ENCODE data around the gene RCBTB1.

Gene RCBTB1

DNA sequence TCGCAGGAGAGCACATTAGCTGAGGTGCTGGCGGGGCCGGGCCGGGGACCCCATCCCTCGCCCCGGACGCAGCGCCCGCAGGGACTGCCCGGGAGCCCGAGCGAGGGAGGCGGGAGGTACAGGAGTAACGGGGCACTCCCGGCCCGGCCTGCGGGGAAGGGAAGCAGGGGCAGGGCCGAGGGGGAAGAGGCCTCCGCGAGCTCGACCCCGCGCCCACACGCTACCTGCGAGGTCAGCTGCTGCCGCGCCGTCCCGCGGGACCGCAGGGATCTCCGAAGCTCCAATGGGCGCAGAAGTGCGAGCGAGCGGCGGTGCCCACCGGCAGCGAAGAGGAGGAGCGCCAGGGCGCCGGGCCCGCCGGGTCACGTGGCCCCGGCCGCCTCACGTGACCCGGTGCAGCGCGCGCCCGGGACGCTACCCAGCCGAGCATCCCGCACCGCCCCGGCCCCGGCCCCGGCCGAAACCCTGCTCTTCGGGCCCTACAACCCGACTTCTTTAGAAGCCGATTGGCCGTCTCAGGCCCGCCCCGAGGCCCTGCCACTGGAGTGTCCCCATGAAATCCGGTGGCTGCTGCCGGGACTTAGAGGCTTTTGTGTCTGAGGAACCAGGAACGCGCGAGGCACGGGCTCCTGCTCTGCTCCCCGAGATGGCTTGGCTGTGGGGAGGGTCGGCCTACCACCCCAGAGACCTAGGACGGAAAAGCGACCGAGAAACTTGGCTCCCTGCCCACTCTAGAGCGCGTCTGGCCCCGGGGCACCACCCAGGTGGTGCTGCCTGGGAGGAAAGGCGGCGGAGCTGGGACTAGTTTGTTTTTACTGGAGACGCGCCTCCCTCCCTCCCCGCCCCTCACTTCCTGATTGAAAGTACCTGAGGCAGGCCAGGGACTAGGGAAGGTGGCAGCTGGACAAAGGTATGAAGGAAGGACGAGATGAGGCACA, at the start of gene RCBTB1:
RCBTB1 (minus strand) TSS at position 339 of the 938 bp plus-strand sequence. CDS start 18,279 bp downstream, outside the sequence.
- peaks cover 5% of the 10 kb centered on the region; the same call in 1 of the 2 replicates for H3K4me1 ChIP-seq (ENCODE audit: insufficient read depth, low read length)
- peaks cover 7% of the 10 kb centered on the region; the same call in 1 of the 2 replicates for H3K27me3 ChIP-seq (ENCODE audit: insufficient read depth, low read length)
- peak within 1 kb of the TSS; percentile 89 for H3K4me3 ChIP-seq (ENCODE audit: low read length)
- H3K36me3 ChIP-seq (ENCODE audit: insufficient read depth, low read depth, low read length) = peaks cover 14% of the 10 kb centered on the region
- no peaks in the 10 kb centered on the region for H3K9me3 ChIP-seq (ENCODE audit: insufficient read depth, low read depth, low read length)
- H3K9ac ChIP-seq (ENCODE audit: low read depth, low read length) = peak within 1 kb of the TSS; percentile 93
- H3K27ac ChIP-seq (ENCODE audit: low read length) = peak within 1 kb of the TSS; percentile 76

DNA sequence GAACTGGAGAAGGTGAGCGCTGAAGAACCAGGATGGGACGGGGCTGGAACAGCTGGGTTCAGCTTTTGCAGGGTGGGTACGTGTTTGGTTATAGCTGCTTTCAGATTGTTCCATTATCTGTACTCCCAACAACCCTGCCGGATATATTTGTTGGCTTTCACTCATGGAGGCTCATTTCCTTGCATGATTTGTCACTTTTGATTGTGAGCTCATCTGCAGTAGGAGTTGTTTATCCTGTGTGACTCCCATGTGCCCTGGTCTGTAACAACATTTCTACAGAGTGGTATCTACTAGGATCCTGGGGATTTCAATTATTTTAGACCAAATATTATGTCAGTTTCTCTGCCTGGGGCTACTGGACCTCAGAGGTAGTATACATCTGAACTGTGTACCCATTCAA, 48.4 kb upstream of the RCBTB1 start:
- no peaks in the 10 kb centered on the region for H3K36me3 ChIP-seq (ENCODE audit: insufficient read depth, low read depth, low read length)
- no peaks in the 10 kb centered on the region for H3K9me3 ChIP-seq (ENCODE audit: insufficient read depth, low read depth, low read length)
- no peak overlapping the region for H3K4me3 ChIP-seq (ENCODE audit: low read length)
- peaks cover 11% of the 10 kb centered on the region for H3K4me1 ChIP-seq (ENCODE audit: insufficient read depth, low read length)
- no peaks in the 10 kb centered on the region for H3K27me3 ChIP-seq (ENCODE audit: insufficient read depth, low read length)
- no peak overlapping the region for H3K27ac ChIP-seq (ENCODE audit: low read length)
- H3K9ac ChIP-seq (ENCODE audit: low read depth, low read length) = no peak overlapping the region

DNA sequence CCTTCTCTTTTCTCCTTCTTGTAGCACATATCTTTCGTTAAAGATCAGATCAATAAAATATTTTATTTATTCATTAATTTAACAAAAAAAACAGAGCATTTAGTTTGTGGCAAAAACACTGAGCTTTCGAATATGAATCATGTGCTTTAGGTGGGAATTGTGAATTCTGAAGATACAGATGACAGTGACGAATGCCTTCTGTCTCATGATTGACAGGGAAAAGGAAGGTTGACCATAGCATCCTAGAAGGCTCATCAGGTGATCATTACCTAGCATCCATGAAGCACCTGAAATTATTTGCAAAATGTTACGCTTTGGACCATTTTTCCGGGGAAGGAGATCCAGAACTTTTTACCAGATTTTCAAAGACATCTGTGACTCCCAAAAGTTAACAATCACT, 46.8 kb upstream of the RCBTB1 start:
- Histone ChIP-seq H3K36me3 (ENCODE audit: insufficient read depth, low read depth, low read length) (no peaks in the 10 kb centered on the region), H3K4me1 (ENCODE audit: insufficient read depth, low read length) (peaks cover 11% of the 10 kb centered on the region), H3K9ac (ENCODE audit: low read depth, low read length) (no peak overlapping the region), H3K4me3 (ENCODE audit: low read length) (no peak overlapping the region), H3K9me3 (ENCODE audit: insufficient read depth, low read depth, low read length) (no peaks in the 10 kb centered on the region), H3K27ac (ENCODE audit: low read length) (no peak overlapping the region), H3K27me3 (ENCODE audit: insufficient read depth, low read length) (no peaks in the 10 kb centered on the region)

DNA sequence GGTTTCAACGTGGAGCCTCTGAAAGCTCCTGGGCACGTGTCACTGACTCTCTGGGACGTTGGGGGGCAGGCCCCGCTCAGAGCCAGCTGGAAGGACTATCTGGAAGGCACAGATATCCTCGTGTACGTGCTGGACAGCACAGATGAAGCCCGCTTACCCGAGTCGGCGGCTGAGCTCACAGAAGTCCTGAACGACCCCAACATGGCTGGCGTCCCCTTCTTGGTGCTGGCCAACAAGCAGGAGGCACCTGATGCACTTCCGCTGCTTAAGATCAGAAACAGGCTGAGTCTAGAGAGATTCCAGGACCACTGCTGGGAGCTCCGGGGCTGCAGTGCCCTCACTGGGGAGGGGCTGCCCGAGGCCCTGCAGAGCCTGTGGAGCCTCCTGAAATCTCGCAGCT, 45.2 kb upstream of the RCBTB1 start:
- Histone ChIP-seq H3K36me3 (ENCODE audit: insufficient read depth, low read depth, low read length) (no peaks in the 10 kb centered on the region), H3K4me3 (ENCODE audit: low read length) (no peak overlapping the region), H3K27ac (ENCODE audit: low read length) (no peak overlapping the region), H3K9me3 (ENCODE audit: insufficient read depth, low read depth, low read length) (no peaks in the 10 kb centered on the region), H3K4me1 (ENCODE audit: insufficient read depth, low read length) (peaks cover 6% of the 10 kb centered on the region), H3K9ac (ENCODE audit: low read depth, low read length) (no peak overlapping the region), H3K27me3 (ENCODE audit: insufficient read depth, low read length) (no peaks in the 10 kb centered on the region)

DNA sequence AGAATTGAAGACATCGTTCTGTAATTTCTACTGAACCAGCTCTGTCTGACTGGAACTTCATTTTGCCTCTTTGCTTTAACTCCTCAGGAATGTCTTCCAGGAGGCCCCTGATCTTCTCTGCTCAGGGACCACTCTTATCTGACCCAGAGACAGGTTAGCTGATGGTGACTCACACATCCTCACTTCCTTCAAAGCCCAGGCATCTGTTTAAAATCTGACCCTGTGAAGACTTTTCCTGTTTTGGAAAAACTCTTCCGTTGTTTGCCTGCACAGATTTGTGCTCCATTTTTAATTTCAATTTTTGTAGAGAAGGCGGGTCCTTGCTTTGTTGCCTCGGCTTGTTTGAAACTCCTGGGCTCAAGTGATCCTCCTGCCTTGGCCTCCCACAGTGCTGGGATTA, 44.6 kb upstream of the RCBTB1 start:
- H3K36me3 ChIP-seq (ENCODE audit: insufficient read depth, low read depth, low read length) = no peaks in the 10 kb centered on the region
- peaks cover 2% of the 10 kb centered on the region for H3K4me1 ChIP-seq (ENCODE audit: insufficient read depth, low read length)
- no peaks in the 10 kb centered on the region for H3K9me3 ChIP-seq (ENCODE audit: insufficient read depth, low read depth, low read length)
- H3K27ac ChIP-seq (ENCODE audit: low read length) = no peak overlapping the region
- no peaks in the 10 kb centered on the region for H3K27me3 ChIP-seq (ENCODE audit: insufficient read depth, low read length)
- H3K9ac ChIP-seq (ENCODE audit: low read depth, low read length) = no peak overlapping the region
- no peak overlapping the region for H3K4me3 ChIP-seq (ENCODE audit: low read length)

DNA sequence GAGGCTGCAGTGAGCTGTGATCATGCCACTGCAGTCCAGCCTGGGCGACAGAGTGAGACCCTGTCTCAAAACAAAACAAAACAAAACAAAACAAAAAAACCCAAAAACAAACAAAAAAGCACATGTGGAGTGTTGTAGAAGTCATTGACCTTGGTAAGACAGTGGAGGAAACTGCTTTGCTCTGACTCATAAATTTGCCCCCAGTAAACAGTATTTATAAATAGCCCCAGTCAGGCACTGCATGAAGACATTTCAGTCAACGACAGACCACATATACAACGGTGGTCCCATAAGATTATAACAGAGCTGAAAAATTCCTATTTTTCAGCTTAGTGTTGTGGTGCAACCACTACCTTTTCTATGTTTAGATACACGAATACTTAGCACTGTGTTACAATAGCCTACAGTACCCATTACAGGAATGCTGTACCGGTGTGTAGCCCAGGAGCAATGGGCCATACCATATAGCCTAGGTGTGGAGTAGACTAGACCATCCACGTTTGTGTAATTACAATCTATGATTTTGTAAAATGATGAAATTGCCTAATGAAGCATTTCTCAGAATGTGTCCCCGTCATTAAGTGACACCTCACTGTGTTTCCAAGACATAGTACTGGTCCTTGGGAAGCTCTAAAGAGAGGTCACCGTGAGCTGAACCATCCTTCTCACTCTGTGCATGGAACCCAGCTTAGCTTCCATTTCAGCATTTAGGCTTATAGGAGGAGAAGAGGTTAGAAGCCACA, 44.0 kb upstream of the RCBTB1 start:
- Histone ChIP-seq H3K9ac (ENCODE audit: low read depth, low read length) (no peak overlapping the region), H3K36me3 (ENCODE audit: insufficient read depth, low read depth, low read length) (no peaks in the 10 kb centered on the region), H3K4me3 (ENCODE audit: low read length) (no peak overlapping the region), H3K27ac (ENCODE audit: low read length) (no peak overlapping the region), H3K27me3 (ENCODE audit: insufficient read depth, low read length) (no peaks in the 10 kb centered on the region), H3K4me1 (ENCODE audit: insufficient read depth, low read length) (no peaks in the 10 kb centered on the region), H3K9me3 (ENCODE audit: insufficient read depth, low read depth, low read length) (no peaks in the 10 kb centered on the region)

DNA sequence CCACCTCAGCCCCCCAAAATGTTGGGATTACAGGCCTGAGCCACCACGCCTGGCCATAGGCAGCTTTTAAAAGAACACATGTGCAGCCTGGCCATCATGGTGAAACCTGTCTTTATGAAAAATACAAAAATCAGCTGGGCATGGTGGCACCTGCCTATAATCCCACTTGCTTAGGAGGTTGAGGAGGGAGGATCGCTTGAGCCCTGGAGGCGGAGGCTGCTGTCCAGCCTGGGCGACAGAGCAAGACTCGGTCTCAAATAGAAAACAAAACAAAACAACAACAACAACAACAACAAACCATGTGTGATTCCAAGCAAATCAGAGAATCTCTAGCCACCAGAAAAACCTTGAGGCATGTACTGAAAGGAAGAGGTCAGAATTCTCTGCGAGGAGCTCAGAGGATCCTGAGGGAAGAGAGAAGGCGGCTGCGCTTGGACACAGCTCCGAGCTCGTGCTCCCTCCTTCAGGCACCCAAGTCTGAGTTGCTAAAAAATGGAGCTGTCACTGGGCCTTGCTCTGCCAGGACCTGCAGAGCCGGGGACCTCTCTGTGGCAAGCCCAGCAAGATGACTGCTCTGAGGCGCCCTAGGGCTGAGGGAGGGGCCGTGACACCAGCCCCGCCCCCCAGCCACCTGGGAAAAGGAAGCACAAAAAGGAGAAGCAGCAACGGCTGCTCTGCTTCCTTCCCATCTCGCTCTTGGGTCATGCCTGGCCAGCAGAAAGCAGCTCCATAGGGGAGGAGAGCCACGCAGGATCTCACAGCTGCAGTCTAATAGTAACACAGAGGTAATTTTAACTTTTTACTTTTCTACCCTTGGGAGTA, 42.7 kb upstream of the RCBTB1 start, which contains the start of gene ARL11:
ARL11 (plus strand) TSS at position 677 of the 822 bp plus-strand sequence. CDS start 1,941 bp downstream, outside the sequence.
- Histone ChIP-seq H3K9ac (ENCODE audit: low read depth, low read length) (no peak within 1 kb of the TSS), H3K4me3 (ENCODE audit: low read length) (peak within 1 kb of the TSS; percentile 56), H3K4me1 (ENCODE audit: insufficient read depth, low read length) (no peaks in the 10 kb centered on the region), H3K27me3 (ENCODE audit: insufficient read depth, low read length) (no peaks in the 10 kb centered on the region), H3K9me3 (ENCODE audit: insufficient read depth, low read depth, low read length) (no peaks in the 10 kb centered on the region), H3K27ac (ENCODE audit: low read length) (no peak within 1 kb of the TSS), H3K36me3 (ENCODE audit: insufficient read depth, low read depth, low read length) (no peaks in the 10 kb centered on the region)

DNA sequence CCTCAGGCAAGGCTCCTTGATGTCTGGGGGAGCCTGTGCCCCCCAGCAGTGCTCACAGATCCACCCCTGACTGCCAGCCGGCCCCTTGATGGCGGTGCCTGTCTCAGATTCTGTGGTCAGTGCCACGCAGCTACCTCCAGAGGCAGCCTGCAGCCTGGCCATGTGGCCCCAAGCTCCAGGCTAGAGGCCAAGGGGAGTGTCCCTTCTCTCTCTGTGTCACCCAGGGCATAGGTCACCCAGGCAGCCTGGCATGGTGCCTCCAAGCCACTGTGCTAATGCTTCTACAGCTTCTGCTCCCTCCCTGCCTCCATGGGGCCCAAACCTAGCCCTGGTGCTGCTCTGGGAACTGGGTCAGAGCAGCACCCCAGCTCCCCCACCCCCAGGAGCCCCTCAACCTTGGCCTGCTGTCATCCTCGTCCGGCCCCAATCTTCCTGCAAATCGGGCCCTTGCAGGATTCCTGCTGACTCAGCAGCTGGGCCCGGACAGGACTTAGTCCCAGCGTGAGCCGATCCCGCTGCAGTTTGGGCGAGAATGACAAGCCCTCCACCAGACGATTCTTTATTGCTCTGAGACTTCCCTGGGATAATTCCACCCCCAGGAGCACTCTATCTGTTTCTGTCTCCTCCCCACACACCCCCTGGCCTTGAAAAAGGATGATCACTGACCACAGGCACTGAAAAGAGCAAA, 40.2 kb upstream of the RCBTB1 start:
- Histone ChIP-seq H3K36me3 (ENCODE audit: insufficient read depth, low read depth, low read length) (no peaks in the 10 kb centered on the region), H3K27ac (ENCODE audit: low read length) (no peak overlapping the region), H3K27me3 (ENCODE audit: insufficient read depth, low read length) (no peaks in the 10 kb centered on the region), H3K4me3 (ENCODE audit: low read length) (no peak overlapping the region), H3K4me1 (ENCODE audit: insufficient read depth, low read length) (no peaks in the 10 kb centered on the region), H3K9ac (ENCODE audit: low read depth, low read length) (no peak overlapping the region), H3K9me3 (ENCODE audit: insufficient read depth, low read depth, low read length) (no peaks in the 10 kb centered on the region)

DNA sequence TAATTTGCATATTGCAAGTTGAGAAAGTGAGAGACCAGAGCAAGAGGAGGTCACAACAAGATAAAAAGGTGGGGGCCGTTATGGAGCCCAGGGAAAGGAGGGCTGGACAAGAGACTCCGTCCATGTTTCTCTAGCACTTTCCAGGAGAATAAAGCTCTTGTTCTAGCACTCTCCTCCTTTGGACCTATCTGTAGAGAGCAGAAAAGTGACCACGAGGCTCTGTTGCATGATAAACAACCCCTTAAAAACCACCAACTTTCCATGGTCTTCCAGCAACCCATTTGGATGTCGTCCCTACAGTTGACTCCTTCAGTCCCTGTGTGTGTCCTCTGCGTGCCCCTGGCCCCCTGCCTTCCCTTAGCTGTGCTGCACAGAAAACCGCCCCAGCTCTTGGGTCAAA, 38.9 kb upstream of the RCBTB1 start:
- Histone ChIP-seq H3K9me3 (ENCODE audit: insufficient read depth, low read depth, low read length) (no peaks in the 10 kb centered on the region), H3K27ac (ENCODE audit: low read length) (no peak overlapping the region), H3K4me3 (ENCODE audit: low read length) (no peak overlapping the region), H3K36me3 (ENCODE audit: insufficient read depth, low read depth, low read length) (no peaks in the 10 kb centered on the region), H3K27me3 (ENCODE audit: insufficient read depth, low read length) (no peaks in the 10 kb centered on the region), H3K9ac (ENCODE audit: low read depth, low read length) (no peak overlapping the region), H3K4me1 (ENCODE audit: insufficient read depth, low read length) (no peaks in the 10 kb centered on the region)

DNA sequence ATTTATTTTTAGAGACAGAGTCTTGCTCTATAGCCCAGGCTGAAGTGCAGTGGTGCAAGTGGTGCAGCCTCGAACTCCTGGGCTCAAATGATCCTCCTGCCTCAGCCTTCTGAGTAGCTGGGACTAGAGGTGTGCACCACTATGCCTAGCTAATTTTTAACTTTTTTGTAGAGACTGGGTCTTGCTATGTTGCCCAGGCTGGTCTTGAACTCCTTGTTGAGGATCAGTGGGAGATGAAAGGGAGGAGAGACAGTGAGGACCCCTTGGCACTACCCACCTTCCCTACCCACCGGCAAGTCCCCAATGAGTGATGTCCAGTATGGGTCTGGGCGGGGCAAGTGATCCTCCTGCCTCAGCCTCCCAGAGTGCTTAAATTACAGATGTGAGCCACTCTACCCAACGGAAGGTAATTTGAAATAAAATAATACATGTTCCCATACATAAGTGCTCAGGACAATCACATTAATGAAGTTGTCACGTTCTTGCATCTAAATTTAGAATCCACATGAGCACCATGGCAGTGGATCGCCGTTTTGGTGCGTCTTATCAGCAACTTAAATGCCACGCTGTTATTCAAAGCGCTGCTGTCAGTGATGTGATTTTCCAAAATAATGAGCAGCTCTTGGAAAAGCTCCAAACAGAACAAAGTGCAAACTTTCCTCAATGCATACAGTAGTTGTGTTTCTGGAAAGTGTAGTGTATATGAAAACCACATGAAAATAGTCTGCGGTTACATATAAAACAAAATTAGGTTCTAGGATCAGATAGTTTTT, 37.0 kb upstream of the RCBTB1 start:
- Histone ChIP-seq H3K27ac (ENCODE audit: low read length) (no peak overlapping the region), H3K4me3 (ENCODE audit: low read length) (no peak overlapping the region), H3K9me3 (ENCODE audit: insufficient read depth, low read depth, low read length) (no peaks in the 10 kb centered on the region)

More for the DNA sequence above, 37.0 kb upstream of the RCBTB1 start:
- Histone ChIP-seq H3K4me1 (ENCODE audit: insufficient read depth, low read length) (no peaks in the 10 kb centered on the region), H3K9ac (ENCODE audit: low read depth, low read length) (no peak overlapping the region), H3K27me3 (ENCODE audit: insufficient read depth, low read length) (no peaks in the 10 kb centered on the region), H3K36me3 (ENCODE audit: insufficient read depth, low read depth, low read length) (no peaks in the 10 kb centered on the region)
